H1 (cell line): ENCODE results near the gene RNASE13. TPM values are rescaled to one million over a fixed set of nuclear protein-coding genes. Genes with fewer than 3 reads are reported as not detected.

ENCODE experiments used
- CTCF ChIA-PET: fragments of 300-600 bp; sonication (Branson Sonifier 250); formaldehyde crosslinking; loops from one replicate; lab custom pipeline; 2021; ENCODE audit not compliant: partially characterized antibody; lab: Charles Lee
- POLR2A ChIA-PET: fragments of 300-600 bp; sonication (Branson Sonifier 250); formaldehyde crosslinking; loops from one replicate; lab custom pipeline; 2021; ENCODE audit warnings: inconsistent platforms; ENCODE audit not compliant: partially characterized antibody; lab: Charles Lee
- DNase-seq, 2 experiments: peaks; one replicate each; pipeline versions ENCODE4 v3.0.0 to v3.0.0-alpha.2; 2010 to 2022; ENCODE audit warnings: low spot score in 2 of 2, low read depth in 1 of 2, mixed read lengths in 1 of 2
- FAIRE-seq: peaks from 2 replicates; lab custom pipeline; 2011; peaks lifted over from hg19 to GRCh38; lab: Jason Lieb, UNC
- H2AFZ ChIP-seq: 2 replicates; pipeline ENCODE4 v1.8.1; 2012; ENCODE audit warnings: low read length, inconsistent platforms
- H2AK5ac ChIP-seq: 2 replicates; pipeline ENCODE4 v1.6.1; 2013; ENCODE audit warnings: low read depth, low read length
- H2BK120ac ChIP-seq: replicated peaks from 2 replicates; pipeline ENCODE3; 2013; ENCODE audit warnings: low read depth, low read length, inconsistent platforms
- H2BK12ac ChIP-seq: 2 replicates; pipeline ENCODE4 v1.6.1; 2013; ENCODE audit warnings: low read depth, low read length
- H2BK15ac ChIP-seq: 2 replicates; pipeline ENCODE4 v1.6.1; 2013; ENCODE audit warnings: low read length
- H2BK20ac ChIP-seq: 2 replicates; pipeline ENCODE4 v1.6.1; 2013; ENCODE audit warnings: low read length
- H2BK5ac ChIP-seq: 2 replicates; pipeline ENCODE4 v1.6.1; 2013; ENCODE audit warnings: low read depth, low read length
- H3K14ac ChIP-seq: 2 replicates; pipeline ENCODE4 v1.6.1; 2013; ENCODE audit warnings: inconsistent platforms; ENCODE audit not compliant: insufficient read length
- H3K18ac ChIP-seq: 2 replicates; pipeline ENCODE4 v1.6.1; 2013; ENCODE audit warnings: low read length; ENCODE audit errors: extremely low read depth
- H3K23ac ChIP-seq: 2 replicates; pipeline ENCODE4 v1.6.1; 2013; ENCODE audit warnings: inconsistent platforms; ENCODE audit not compliant: insufficient read length
- H3K23me2 ChIP-seq: 2 replicates; pipeline ENCODE4 v1.6.1; 2013; ENCODE audit warnings: low read depth, low read length
- H3K27ac ChIP-seq: 2 replicates; pipeline ENCODE4 v1.6.1; 2011; ENCODE audit warnings: low read depth, low read length, inconsistent platforms
- H3K27me3 ChIP-seq, 4 experiments: replicated peaks in 1 of 4; 1 replicate in 1 of 4; 2 replicates in 3 of 4; pipeline versions ENCODE4 v1.6.1 to v1.8.1; 2011 to 2013; ENCODE audit warnings: low read length in 3 of 4, mild to moderate bottlenecking in 3 of 4, inconsistent platforms in 2 of 4, mixed read lengths in 2 of 4, moderate library complexity in 1 of 4; ENCODE audit not compliant: control insufficient read depth in 3 of 4, insufficient read depth in 3 of 4; ENCODE audit errors: extremely low read depth in 1 of 4
- H3K36me3 ChIP-seq, 4 experiments: 2 replicates each; pipeline versions ENCODE4 v1.6.1 to v1.8.1; 2011 to 2013; ENCODE audit warnings: mild to moderate bottlenecking in 4 of 4, low read length in 3 of 4, moderate library complexity in 2 of 4, control low read depth in 1 of 4, inconsistent platforms in 1 of 4; ENCODE audit not compliant: insufficient read depth in 4 of 4, control insufficient read depth in 2 of 4
- H3K4ac ChIP-seq: replicated peaks from 2 replicates; pipeline ENCODE3; 2013; ENCODE audit warnings: low read length, low read depth, mixed read lengths, inconsistent platforms; ENCODE audit not compliant: insufficient read length
- H3K4me1 ChIP-seq, 4 experiments: replicated peaks in 1 of 4; 1 replicate in 1 of 4; 2 replicates in 3 of 4; pipeline versions ENCODE4 v1.6.1 to v1.8.1; 2011 to 2013; ENCODE audit warnings: low read length in 3 of 4, inconsistent platforms in 2 of 4, mixed read lengths in 1 of 4; ENCODE audit not compliant: insufficient read depth in 4 of 4, control insufficient read depth in 3 of 4
- H3K4me2 ChIP-seq, 2 experiments: 2 replicates each; pipeline versions ENCODE4 v1.6.1 to v1.8.1; 2011 to 2013; ENCODE audit warnings: low read depth in 2 of 2, low read length in 2 of 2, control low read depth in 1 of 2, inconsistent platforms in 1 of 2, mild to moderate bottlenecking in 1 of 2; ENCODE audit not compliant: insufficient read depth in 1 of 2
- H3K4me3 ChIP-seq, 4 experiments: fragments of 200-600, 300-600 bp in 1 of 4; sonication (generic), shearing (Covaris generic), sonication (Bioruptor Twin) in 1 of 4; 2 replicates each; pipeline versions ENCODE4 v1.5.1 to v1.8.1; 2011 to 2016; ENCODE audit warnings: low read length in 4 of 4, low read depth in 3 of 4, control low read depth in 2 of 4, inconsistent platforms in 2 of 4, mild to moderate bottlenecking in 2 of 4, mixed read lengths in 1 of 4, moderate library complexity in 1 of 4; ENCODE audit not compliant: insufficient read depth in 2 of 4; ENCODE audit errors: extremely low read depth in 1 of 4
- H3K56ac ChIP-seq: replicated peaks from 2 replicates; pipeline ENCODE3; 2013; ENCODE audit warnings: low read depth, mild to moderate bottlenecking, mixed read lengths, low read length, inconsistent platforms; ENCODE audit not compliant: insufficient read length
- H3K79me1 ChIP-seq: 2 replicates; pipeline ENCODE4 v1.6.1; 2013; ENCODE audit warnings: low read depth, low read length, control low read depth
- H3K79me2 ChIP-seq, 2 experiments: 2 replicates each; pipeline versions ENCODE4 v1.6.1 to v1.8.1; 2012 to 2013; ENCODE audit warnings: low read length in 2 of 2, mild to moderate bottlenecking in 2 of 2, inconsistent platforms in 1 of 2; ENCODE audit not compliant: insufficient read depth in 2 of 2, control insufficient read depth in 1 of 2
- H3K9ac ChIP-seq, 4 experiments: replicated peaks in 1 of 4; 1 replicate in 1 of 4; 2 replicates in 3 of 4; pipeline versions ENCODE4 v1.6.1 to v1.8.1; 2011 to 2013; ENCODE audit warnings: low read depth in 3 of 4, low read length in 3 of 4, control low read depth in 2 of 4, mild to moderate bottlenecking in 2 of 4, moderate library complexity in 2 of 4, inconsistent platforms in 1 of 4; ENCODE audit errors: extremely low read depth in 1 of 4
- H3K9me3 ChIP-seq, 2 experiments: 2 replicates each; pipeline versions ENCODE4 v1.6.1 to v1.8.1; 2012 to 2013; ENCODE audit warnings: mild to moderate bottlenecking in 2 of 2, moderate library complexity in 2 of 2, control low read depth in 1 of 2, inconsistent platforms in 1 of 2, low read depth in 1 of 2, low read length in 1 of 2, mixed read lengths in 1 of 2; ENCODE audit not compliant: insufficient read depth in 2 of 2
- H4K20me1 ChIP-seq, 2 experiments: replicated peaks in 1 of 2; 2 replicates each; pipeline versions ENCODE3 to v1.8.1; 2011 to 2013; ENCODE audit warnings: inconsistent platforms in 2 of 2, low read length in 2 of 2, mild to moderate bottlenecking in 1 of 2; ENCODE audit not compliant: insufficient read depth in 2 of 2, control insufficient read depth in 1 of 2
- H4K5ac ChIP-seq: 2 replicates; pipeline ENCODE4 v1.6.1; 2013; ENCODE audit warnings: low read length, low read depth, mixed read lengths, inconsistent platforms; ENCODE audit not compliant: insufficient read length
- H4K8ac ChIP-seq: 2 replicates; pipeline ENCODE4 v1.8.0; 2013; ENCODE audit warnings: mild to moderate bottlenecking, moderate library complexity, low read length, inconsistent platforms; ENCODE audit not compliant: insufficient read depth; ENCODE audit errors: extremely low read depth
- H4K91ac ChIP-seq: replicated peaks from 2 replicates; pipeline ENCODE3; 2013; ENCODE audit warnings: low read length, mixed read lengths, inconsistent platforms; ENCODE audit not compliant: insufficient read length
- CTBP2 ChIP-seq: IDR thresholded peaks from 2 replicates; pipeline ENCODE4 v1.7.0; 2011; ENCODE audit warnings: borderline replicate concordance, mild to moderate bottlenecking, moderate library complexity, mixed read lengths, low read length; ENCODE audit not compliant: insufficient read depth, insufficient read length
- NRF1 ChIP-seq: IDR thresholded peaks from 2 replicates; pipeline ENCODE4 v1.6.1; 2011; ENCODE audit warnings: mild to moderate bottlenecking, low read depth, low read length, improper control_type of control experiment
- PHF8 ChIP-seq: fragments of 200-600 bp; sonication (generic); conservative IDR thresholded peaks from 2 replicates; pipeline ENCODE4 v1.7.1; 2012; ENCODE audit warnings: low read depth, mild to moderate bottlenecking, inconsistent platforms, low read length, moderate library complexity
- POLR2AphosphoS5 ChIP-seq: IDR thresholded peaks from 2 replicates; pipeline ENCODE4 v1.6.1; 2011; ENCODE audit warnings: low read depth, low read length
- POU5F1 ChIP-seq: IDR thresholded peaks from 2 replicates; pipeline ENCODE4 v1.6.1; 2011; ENCODE audit warnings: low read depth, mild to moderate bottlenecking, low read length, moderate library complexity
- TAF7 ChIP-seq: optimal IDR thresholded peaks from 2 replicates; pipeline ENCODE3; 2011; ENCODE audit warnings: low read depth, mild to moderate bottlenecking, inconsistent platforms, low read length, moderate library complexity, borderline replicate concordance
- TCF12 ChIP-seq: IDR thresholded peaks from 2 replicates; pipeline ENCODE4 v1.6.1; 2011; ENCODE audit warnings: low read depth, mild to moderate bottlenecking, low read length
- YY1 ChIP-seq: IDR thresholded peaks from 2 replicates; pipeline ENCODE4 v1.6.1; 2011; ENCODE audit warnings: low read depth, mild to moderate bottlenecking, low read length
- ZNF274 ChIP-seq: IDR thresholded peaks from 2 replicates; pipeline ENCODE4 v1.7.0; 2012; ENCODE audit warnings: low read length, borderline replicate concordance; ENCODE audit errors: extremely low read depth
- WGBS, 2 experiments: shearing (Covaris generic) in 1 of 2; methylation state at CpG; one replicate each; pipeline versions ENCODE4 v1.1.6 to v1.1.7; 2013 to 2015; ENCODE audit warnings: low lambda C conversion rate in 2 of 2, mixed read lengths in 2 of 2, inconsistent platforms in 1 of 2, low coverage in 1 of 2, missing lambda C conversion rate in 1 of 2; ENCODE audit not compliant: insufficient replicate concordance in 2 of 2, insufficient coverage in 1 of 2, insufficient read length in 1 of 2; ENCODE audit errors: extremely low coverage in 1 of 2, missing lambda C conversion rate in 1 of 2; 5-methylcytosine and 5-hydroxymethylcytosine counted together
- polyA plus RNA-seq, 7 experiments: library from polyadenylated mRNA; depleted of rRNA in 3 of 7; stranded (reverse) in 5 of 7; unstranded in 2 of 7; fragments of >200 nt in 5 of 7; fragments of 200-250 nt in 2 of 7; gene quantifications; 1 replicate in 5 of 7; 2 replicates in 1 of 7; 4 replicates in 1 of 7; pipeline versions ENCODE4 v1.2.1 to v1.2.3, GENCODE V29; 2011 to 2013; ENCODE audit warnings: missing spikeins in 2 of 7, mixed read lengths in 2 of 7
- total RNA-seq: library from RNA; stranded (reverse); fragmentation: NEBNext Ultra II Directional; extraction: Animal tissue kit (Norgen Biotek cat#: 25700); gene quantifications from 2 replicates; pipeline ENCODE4 v1.2.1, GENCODE V29; 2021

The RNASE13 gene
- total and polyA plus RNA-seq, 2 of the 8 experiments (the other 6 are each of a cell fraction or from before 2014, with no cell fraction given) = not detected

GRCh38 chr14:21058903-21059302 lies 24.3 kb upstream of the RNASE13 start:
- DNase-seq = no peak
- ChIA-PET CTCF (interaction anchor here (1.8 to 3.4 kb wide), 3 partner anchors 25 to 44 kb away, joined by 5 to 18 read pairs (median 5); no protein-coding TSS in a partner anchor), POLR2A (interaction anchor here (1.3 to 2.2 kb wide), 4 partner anchors 10 to 34 kb away, joined by 4 to 7 read pairs (median 4); partner anchors contain the start of gene ARHGEF40)
- H3K56ac ChIP-seq = no peak overlapping the region
- no peak overlapping the region for H3K23ac ChIP-seq
- no peak overlapping the region for H2BK12ac ChIP-seq
- no peaks in the 10 kb centered on the region for H3K23me2 ChIP-seq
- H3K79me2 ChIP-seq = no peaks in the 10 kb centered on the region
- no peak overlapping the region for H4K5ac ChIP-seq
- H3K9me3 ChIP-seq = no peaks in the 10 kb centered on the region
- peaks cover 0 to 3% (median 0%) of the 10 kb centered on the region in 4 experiments; a peak in 3 of 7 replicates for H3K4me1 ChIP-seq
- H3K9ac ChIP-seq = no peak overlapping the region
- H3K4me3 ChIP-seq = no peak overlapping the region
- H4K91ac ChIP-seq = no peak overlapping the region
- H2BK5ac ChIP-seq = no peak overlapping the region
- H3K27me3 ChIP-seq = no peaks in the 10 kb centered on the region; a peak in 1 of 7 replicates
- H2BK15ac ChIP-seq = no peak overlapping the region
- H4K20me1 ChIP-seq = no peaks in the 10 kb centered on the region
- no peaks in the 10 kb centered on the region for H3K79me1 ChIP-seq
- no peak overlapping the region for H3K27ac ChIP-seq
- FAIRE-seq = no peak
- TF ChIP-seq NRF1 (no peak), ZNF274 (no peak), YY1 (no peak), POU5F1 (no peak), CTBP2 (no peak), TCF12 (no peak), TAF7 (no peak), PHF8 (no peak), POLR2AphosphoS5 (no peak)
- TF ChIP-seq, all 59 proteins: peak for 0
- Histone ChIP-seq H2AFZ (no peak overlapping the region), H3K4ac (no peak overlapping the region), H2BK20ac (no peak overlapping the region), H2AK5ac (no peak overlapping the region), H3K14ac (no peak overlapping the region), H3K4me2 (no peak overlapping the region), H4K8ac (no peak overlapping the region), H2BK120ac (no peak overlapping the region), H3K18ac (no peak overlapping the region), H3K36me3 (no peaks in the 10 kb centered on the region)
- WGBS, 2 experiments = 95% methylated on average over 5 of the region's 5 CpGs; no CpG with 5 or more reads in 1 of the 2 experiments
